ENCODE results near the gene NAA50. TPM values are rescaled to one million over a fixed set of nuclear protein-coding genes. Genes with fewer than 3 reads are reported as not detected.

Gene NAA50
- total and polyA plus RNA-seq, 2 donors (not counting 3 experiments of a cell fraction or from before 2014, with no cell fraction given), result 53.1 to 160 TPM

DNA sequence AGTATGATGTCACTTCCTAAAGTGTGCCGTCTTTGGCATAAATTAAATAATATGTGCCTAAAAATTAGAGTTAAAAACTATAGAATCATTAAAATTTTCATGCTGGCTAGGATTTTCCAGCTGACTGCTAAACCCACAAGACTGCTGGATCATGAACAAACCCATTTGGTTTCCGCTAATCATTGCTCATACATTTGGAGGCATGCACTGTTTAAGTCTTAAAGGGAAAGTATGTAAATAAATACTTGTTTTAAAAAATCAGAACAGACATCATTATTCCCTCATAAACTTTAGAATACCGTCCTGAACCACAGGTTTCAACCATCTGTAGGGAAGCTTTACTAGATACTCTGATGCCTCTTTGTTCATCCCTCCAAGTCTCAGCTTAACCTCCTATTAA, 27.3 kb upstream of the NAA50 start:
- no peak for FAIRE-seq
- no TSS peak for BruUV-seq (replicated peaks)
- H3K9me3 ChIP-seq (replicated peaks; ENCODE audit: control insufficient read depth, insufficient read depth, low read length), result no peaks in the 10 kb centered on the region
- CTCF ChIA-PET, result interaction anchor here (1.1 to 1.8 kb wide), 2 partner anchors 10 to 14 kb away, joined by 3 to 5 read pairs; no protein-coding TSS in a partner anchor
- H4K20me1 ChIP-seq (replicated peaks; ENCODE audit: control insufficient read depth, extremely low read depth, insufficient read depth, low read length), result no peaks in the 10 kb centered on the region
- intact Hi-C loops (cut with micrococcal nuclease) (no loop called here), dilution Hi-C loops (cut with MboI; ENCODE audit: extremely low pct_ligation_motif_present, low sequenced_read_pairs) (no loop called here)
- H3K79me2 ChIP-seq (ENCODE audit: control insufficient read depth, insufficient read depth, low read length), result peaks cover 2% of the 10 kb centered on the region
- no peaks in the 10 kb centered on the region for H3K36me3 ChIP-seq (ENCODE audit: control insufficient read depth in 2 of 2, extremely low read depth in 1 of 2, insufficient read depth in 2 of 2, low read length in 2 of 2)
- H3K4me3 ChIP-seq (replicated peaks in 1 of 3; ENCODE audit: insufficient read depth in 1 of 3, low read depth in 1 of 3, low read length in 3 of 3), result no peak overlapping the region
- no peaks in the 10 kb centered on the region for H3K9me1 ChIP-seq (replicated peaks; ENCODE audit: control insufficient read depth, extremely low read depth, insufficient read depth, low read length)
- no peak for DNase-seq (ENCODE audit: low read depth, low spot score)
- no peaks in the 10 kb centered on the region for H3K27me3 ChIP-seq (ENCODE audit: control insufficient read depth in 2 of 2, insufficient read depth in 2 of 2, low read length in 2 of 2)
- no peaks in the 10 kb centered on the region for H3K4me1 ChIP-seq (ENCODE audit: control insufficient read depth, extremely low read depth, insufficient read depth, low read length)
- no peak overlapping the region for H3K9ac ChIP-seq (replicated peaks; ENCODE audit: extremely low read depth, insufficient read depth, low read length)
- H3K27ac ChIP-seq (ENCODE audit: insufficient read depth, low read depth, low read length), result no peak overlapping the region
- TF ChIP-seq EZH2 (IDR thresholded peaks at IDR 0.05; ENCODE audit: borderline replicate concordance, low read depth, low read length, severe bottlenecking) (no peak), POLR2AphosphoS5 (IDR thresholded peaks at IDR 0.05; ENCODE audit: insufficient read depth, low read depth, low read length) (no peak), MYC (IDR thresholded peaks at IDR 0.05; ENCODE audit: low read depth, low read length) (no peak), FOS (IDR thresholded peaks at IDR 0.05; ENCODE audit: borderline replicate concordance, insufficient read depth, low read length) (no peak), GATA2 (IDR thresholded peaks at IDR 0.05; ENCODE audit: insufficient read depth, insufficient read length, low read depth, low read length) (no peak), JUN (IDR thresholded peaks at IDR 0.05; ENCODE audit: borderline replicate concordance, insufficient read depth, insufficient read length, low read depth) (no peak), POLR2A (IDR thresholded peaks at IDR 0.05; ENCODE audit: low read depth, low read length) (no peak)
- TF ChIP-seq, protein P1, sequence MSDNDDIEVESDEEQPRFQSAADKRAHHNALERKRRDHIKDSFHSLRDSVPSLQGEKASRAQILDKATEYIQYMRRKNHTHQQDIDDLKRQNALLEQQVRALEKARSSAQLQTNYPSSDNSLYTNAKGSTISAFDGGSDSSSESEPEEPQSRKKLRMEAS (IDR thresholded peaks at IDR 0.05; ENCODE audit: insufficient read depth, insufficient read length), result no peak
- TF ChIP-seq, protein P2, sequence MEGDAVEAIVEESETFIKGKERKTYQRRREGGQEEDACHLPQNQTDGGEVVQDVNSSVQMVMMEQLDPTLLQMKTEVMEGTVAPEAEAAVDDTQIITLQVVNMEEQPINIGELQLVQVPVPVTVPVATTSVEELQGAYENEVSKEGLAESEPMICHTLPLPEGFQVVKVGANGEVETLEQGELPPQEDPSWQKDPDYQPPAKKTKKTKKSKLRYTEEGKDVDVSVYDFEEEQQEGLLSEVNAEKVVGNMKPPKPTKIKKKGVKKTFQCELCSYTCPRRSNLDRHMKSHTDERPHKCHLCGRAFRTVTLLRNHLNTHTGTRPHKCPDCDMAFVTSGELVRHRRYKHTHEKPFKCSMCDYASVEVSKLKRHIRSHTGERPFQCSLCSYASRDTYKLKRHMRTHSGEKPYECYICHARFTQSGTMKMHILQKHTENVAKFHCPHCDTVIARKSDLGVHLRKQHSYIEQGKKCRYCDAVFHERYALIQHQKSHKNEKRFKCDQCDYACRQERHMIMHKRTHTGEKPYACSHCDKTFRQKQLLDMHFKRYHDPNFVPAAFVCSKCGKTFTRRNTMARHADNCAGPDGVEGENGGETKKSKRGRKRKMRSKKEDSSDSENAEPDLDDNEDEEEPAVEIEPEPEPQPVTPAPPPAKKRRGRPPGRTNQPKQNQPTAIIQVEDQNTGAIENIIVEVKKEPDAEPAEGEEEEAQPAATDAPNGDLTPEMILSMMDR (IDR thresholded peaks at IDR 0.05; ENCODE audit: extremely low read depth in 1 of 2, insufficient read depth in 1 of 2, low read depth in 1 of 2, low read length in 2 of 2), result no peak
- POLR2A ChIA-PET, result no interaction called here
- H2AFZ ChIP-seq (ENCODE audit: low read depth, low read length), result no peak overlapping the region
- H3K4me2 ChIP-seq (ENCODE audit: insufficient read depth, low read length), result no peak overlapping the region
